ENCODE results near the gene TEAD1.

The TEAD1 gene

GRCh38 chr11:12845163-12845562, 170.9 kb downstream of the TEAD1 start:
- DNase-seq: no peak
- intact Hi-C loops (cut with DNase I): no loop called here

- intact Hi-C loops (cut with DNase I): no loop called here
- peak in 3 of 10 donors; percentile 29 to 88 (median 46) for DNase-seq
Observed at GRCh38 chr11:12845739-12846358, 171.6 kb downstream of the TEAD1 start.

GRCh38 chr11:12846786-12847615, 172.8 kb downstream of the TEAD1 start:
- no peak for DNase-seq
- intact Hi-C loops (cut with DNase I): no loop called here

GRCh38 chr11:12848413-12848812, 174.2 kb downstream of the TEAD1 start:
- intact Hi-C loops (cut with DNase I): no loop called here
- DNase-seq: no peak

- intact Hi-C loops (cut with DNase I): no loop called here
- no peak for DNase-seq
Observed at GRCh38 chr11:12853325-12853651, 179.1 kb downstream of the TEAD1 start.

GRCh38 chr11:12853652-12854296, 179.6 kb downstream of the TEAD1 start:
- no peak for DNase-seq

GRCh38 chr11:12854297-12854661, 180.1 kb downstream of the TEAD1 start:
- no peak for DNase-seq
- intact Hi-C loops (cut with DNase I): no loop called here

More at GRCh38 chr11:12853652-12854296, 179.6 kb downstream of the TEAD1 start:
- intact Hi-C loops (cut with DNase I): no loop called here

GRCh38 chr11:12854829-12855228, 180.6 kb downstream of the TEAD1 start:
- no peak for DNase-seq
- intact Hi-C loops (cut with DNase I): no loop called here

- no peak for DNase-seq
- intact Hi-C loops (cut with DNase I): no loop called here
Observed at GRCh38 chr11:12856338-12856737, 182.1 kb downstream of the TEAD1 start.

- no peak for DNase-seq
- intact Hi-C loops (cut with DNase I): no loop called here
Observed at GRCh38 chr11:12857572-12857971, 183.4 kb downstream of the TEAD1 start.

GRCh38 chr11:12859872-12860657, 185.8 kb downstream of the TEAD1 start:
- DNase-seq: no peak
- intact Hi-C loops (cut with DNase I): no loop called here

- intact Hi-C loops (cut with DNase I): no loop called here
- no peak for DNase-seq
Observed at GRCh38 chr11:12860827-12861226, 186.6 kb downstream of the TEAD1 start.

GRCh38 chr11:12862696-12863469, 188.7 kb downstream of the TEAD1 start:
- peak in 9 of 10 donors; percentile 31 to 92 (median 49) for DNase-seq
- intact Hi-C loops (cut with DNase I): no loop called here

GRCh38 chr11:12863605-12864121, 189.4 kb downstream of the TEAD1 start:
- peak in 9 of 10 donors; percentile 18 to 90 (median 42) for DNase-seq
- intact Hi-C loops (cut with DNase I): no loop called here

GRCh38 chr11:12864316-12865156, 190.3 kb downstream of the TEAD1 start:
- DNase-seq: no peak
- intact Hi-C loops (cut with DNase I): no loop called here

- DNase-seq: no peak
- intact Hi-C loops (cut with DNase I): no loop called here
Observed at GRCh38 chr11:12865863-12866595, 191.8 kb downstream of the TEAD1 start.

- DNase-seq: no peak
- intact Hi-C loops (cut with DNase I): no loop called here
Observed at GRCh38 chr11:12867531-12867930, 193.3 kb downstream of the TEAD1 start.

- intact Hi-C loops (cut with DNase I): no loop called here
- no peak for DNase-seq
Observed at GRCh38 chr11:12868315-12869073, 194.3 kb downstream of the TEAD1 start.

All from posterior cingulate gyrus (tissue), 11 donors.